HCEC 1CT (cell line): ENCODE results near the gene EIF4EBP3.
A peak's percentile ranks its signal among the peaks of the same experiment; 100 is the strongest.

Source experiments
- DNase-seq: peaks from one replicate; pipeline ENCODE4 v3.0.0-alpha.2; 2017

Gene EIF4EBP3

DNA sequence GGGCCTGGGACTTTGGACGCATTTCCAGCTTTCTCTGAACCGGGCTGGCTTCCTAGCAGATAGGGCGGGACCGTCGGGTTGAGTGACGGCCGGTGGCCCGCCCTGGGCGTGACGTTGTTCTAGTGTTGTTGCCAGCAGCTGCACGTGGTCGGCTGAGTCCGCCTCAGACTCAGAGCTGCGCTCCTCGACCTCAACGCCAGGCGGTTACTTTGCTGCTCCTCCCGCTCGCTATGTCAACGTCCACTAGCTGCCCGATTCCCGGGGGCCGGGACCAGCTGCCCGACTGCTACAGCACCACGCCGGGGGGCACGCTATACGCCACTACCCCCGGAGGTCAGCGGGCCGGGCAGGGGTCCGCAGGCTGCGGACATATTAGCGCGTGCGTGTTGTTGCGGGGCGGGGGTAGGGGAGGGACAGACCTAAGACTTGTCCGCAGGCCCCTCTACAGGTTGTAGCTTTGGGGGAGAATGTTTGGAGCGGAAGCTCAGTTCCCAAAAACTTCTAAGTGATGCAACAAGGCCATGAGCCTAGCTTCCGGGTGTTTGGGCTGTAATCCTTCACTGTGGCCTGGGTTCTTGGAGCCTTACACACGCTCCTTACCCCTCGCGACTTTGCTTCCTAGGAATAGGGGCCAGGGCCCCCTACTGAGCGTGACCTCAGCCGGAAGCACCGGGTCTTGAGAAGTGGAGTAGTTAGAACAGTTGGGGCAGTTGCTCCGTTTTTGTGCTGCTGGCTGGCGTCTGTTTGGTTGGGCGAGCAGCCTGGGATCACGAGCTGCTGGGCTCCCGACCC, at the start of gene EIF4EBP3:
EIF4EBP3 (plus strand) TSS at position 155 of the 792 bp plus-strand sequence; CDS start at position 231, 76 bp downstream.
- peak; percentile 96 for DNase-seq

DNA sequence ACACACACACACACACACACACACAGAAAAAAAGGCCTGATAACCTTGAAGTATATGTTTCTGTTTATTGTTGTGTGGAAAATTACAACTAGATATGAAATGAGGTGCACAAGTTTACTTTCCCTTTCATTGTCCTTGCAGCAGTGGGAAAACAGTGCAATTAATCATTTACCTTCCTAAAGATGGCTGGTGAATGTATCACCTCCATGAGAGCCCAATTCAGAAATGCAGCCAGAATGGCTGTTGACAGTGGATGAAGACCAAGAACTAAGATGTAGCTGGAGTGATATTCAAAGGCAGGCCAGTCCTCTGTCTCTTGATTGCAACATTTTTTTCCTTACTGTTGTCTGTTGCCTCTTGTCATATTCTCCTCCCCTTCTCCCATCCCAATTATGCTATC, 49.6 kb upstream of the EIF4EBP3 start:
- DNase-seq, result no peak

GRCh38 chr5:140498591-140498990, 48.9 kb upstream of the EIF4EBP3 start:
- DNase-seq, result no peak

GRCh38 chr5:140502834-140503233, 44.6 kb upstream of the EIF4EBP3 start:
- DNase-seq, result no peak

GRCh38 chr5:140509898-140510297, 37.6 kb upstream of the EIF4EBP3 start:
- DNase-seq, result no peak

GRCh38 chr5:140513124-140513523, 34.3 kb upstream of the EIF4EBP3 start:
- DNase-seq, result no peak

DNA sequence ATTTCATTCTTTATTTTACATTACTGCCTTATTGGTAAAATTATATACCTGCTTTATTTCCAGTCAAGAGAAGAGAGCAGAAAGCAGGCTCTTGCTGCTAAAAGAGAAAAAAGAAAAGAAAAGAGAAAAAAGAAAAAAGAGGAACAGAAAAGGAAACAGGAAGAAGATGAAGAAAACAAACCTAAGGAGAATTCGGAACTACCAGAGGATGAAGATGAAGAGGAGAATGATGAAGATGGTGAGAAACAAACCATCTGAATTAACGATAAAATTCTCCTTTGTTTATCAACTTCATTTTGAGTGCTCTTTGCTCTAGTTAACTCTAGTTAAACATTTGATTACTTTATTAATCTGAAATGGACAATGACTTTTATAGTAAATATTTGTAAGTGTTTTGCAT, 23.5 kb upstream of the EIF4EBP3 start:
- no peak for DNase-seq

DNA sequence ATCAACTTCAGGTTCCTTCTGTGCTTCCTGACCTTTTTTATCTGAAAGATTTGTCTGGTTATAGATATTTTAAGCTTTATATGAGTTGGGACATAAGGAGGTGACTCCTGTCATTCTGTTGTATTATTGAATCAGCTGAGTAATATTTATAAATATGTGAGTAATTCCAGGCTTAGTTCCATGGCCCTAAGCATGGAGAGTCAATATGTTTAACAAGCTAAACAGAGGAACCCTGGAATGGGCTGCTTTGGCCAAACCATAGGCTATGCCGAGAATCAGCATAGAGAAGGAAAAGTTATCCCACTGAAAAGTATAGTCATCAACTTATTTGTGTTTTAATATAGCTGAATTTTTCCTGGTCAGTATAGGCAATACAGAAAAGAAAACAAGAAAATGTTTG, 7.2 kb upstream of the EIF4EBP3 start:
- DNase-seq, result no peak

GRCh38 chr5:140542972-140543371, 4.5 kb upstream of the EIF4EBP3 start:
- no peak for DNase-seq

DNA sequence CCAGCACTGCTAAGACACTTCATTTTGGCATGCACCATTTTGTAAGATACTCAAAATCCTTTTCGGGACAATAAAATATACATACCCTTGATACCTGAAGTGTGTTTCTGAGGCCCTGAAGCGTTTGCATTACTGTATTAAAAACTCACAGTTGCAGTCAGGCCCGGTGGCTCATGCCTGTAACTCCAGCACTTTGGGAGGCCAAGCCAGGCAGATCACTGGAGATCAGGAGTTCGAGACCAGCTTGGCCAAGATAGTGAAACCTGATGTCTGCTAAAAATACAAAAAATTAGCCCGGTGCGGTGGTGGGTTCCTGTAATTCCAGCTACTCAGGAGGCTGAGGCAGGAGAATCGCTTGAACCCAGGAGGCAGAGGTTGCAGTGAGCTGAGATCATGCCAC, 2.5 kb upstream of the EIF4EBP3 start:
- no peak for DNase-seq

DNA sequence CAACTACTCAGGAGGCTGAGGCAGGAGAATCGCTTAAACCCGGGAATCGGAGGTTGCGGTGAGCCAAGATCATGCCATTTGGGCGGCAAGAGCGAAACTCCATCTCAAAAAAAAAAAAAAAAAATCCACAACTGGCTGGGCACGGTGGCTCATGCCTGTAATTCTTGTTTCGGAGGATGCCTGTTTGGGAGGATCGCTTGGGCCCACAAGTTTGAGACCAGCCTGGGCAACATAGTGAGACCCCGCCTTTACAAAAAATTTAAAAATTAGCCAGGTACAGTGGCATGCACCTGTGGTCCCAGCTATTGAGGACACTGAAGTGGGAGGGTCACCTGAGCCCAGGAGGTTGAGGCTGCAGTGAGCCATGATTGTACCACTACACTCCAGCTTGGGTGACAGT, 1.9 kb upstream of the EIF4EBP3 start:
- DNase-seq, result no peak

GRCh38 chr5:140546851-140547507, 483 bp upstream of the EIF4EBP3 start:
- no peak for DNase-seq

- DNase-seq, result no peak
These were observed 832 bp downstream of the EIF4EBP3 start for GRCh38 chr5:140548300-140548688.

- DNase-seq, result no peak
These were observed 1.3 kb downstream of the EIF4EBP3 start for GRCh38 chr5:140548791-140549190.

DNA sequence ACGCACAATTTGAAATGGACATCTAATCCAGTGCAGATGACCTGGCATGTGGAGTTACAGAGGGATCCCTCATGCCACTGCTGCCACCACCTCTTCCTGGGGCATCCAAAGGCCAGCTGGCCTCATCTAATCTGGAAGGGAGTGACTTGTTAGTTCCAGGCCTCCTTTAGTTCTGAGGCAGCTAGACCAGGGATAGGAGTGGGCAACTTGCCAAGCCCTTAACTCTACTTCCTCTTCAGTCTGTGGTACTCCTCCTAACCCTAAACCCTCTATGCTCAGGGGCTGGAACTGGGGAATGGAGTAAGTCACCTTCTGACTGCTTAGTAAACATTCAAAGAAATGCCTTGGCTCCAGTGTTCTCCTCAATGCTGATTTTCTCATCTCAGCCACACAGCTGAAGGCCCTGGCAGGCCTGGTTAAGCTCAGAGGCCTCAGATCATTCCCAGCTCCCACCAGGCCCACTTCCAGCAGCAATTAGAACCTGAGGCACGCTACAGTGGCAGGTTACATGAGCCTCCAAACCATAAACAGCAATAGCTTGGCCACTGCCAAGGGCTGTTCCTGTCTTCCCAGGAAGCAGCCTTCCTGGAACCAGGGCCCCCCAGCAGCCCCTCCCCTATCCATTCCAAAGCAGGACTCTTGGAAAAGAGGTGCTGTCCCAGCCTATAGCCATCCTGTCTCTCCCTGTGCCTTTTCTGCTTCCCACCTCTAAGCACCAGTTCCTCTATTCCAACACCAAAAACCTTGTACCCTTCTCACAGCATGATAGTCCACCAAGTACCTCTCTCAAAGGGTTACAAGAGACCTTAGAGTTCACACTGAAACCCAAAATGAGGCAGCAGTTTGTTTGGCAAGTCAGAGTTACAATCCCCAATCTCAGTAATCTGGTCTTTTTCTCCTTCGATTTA, 2.0 kb downstream of the EIF4EBP3 start:
- DNase-seq, result peak; percentile 26

GRCh38 chr5:140550147-140551079, 3.0 kb downstream of the EIF4EBP3 start:
- no peak for DNase-seq

DNA sequence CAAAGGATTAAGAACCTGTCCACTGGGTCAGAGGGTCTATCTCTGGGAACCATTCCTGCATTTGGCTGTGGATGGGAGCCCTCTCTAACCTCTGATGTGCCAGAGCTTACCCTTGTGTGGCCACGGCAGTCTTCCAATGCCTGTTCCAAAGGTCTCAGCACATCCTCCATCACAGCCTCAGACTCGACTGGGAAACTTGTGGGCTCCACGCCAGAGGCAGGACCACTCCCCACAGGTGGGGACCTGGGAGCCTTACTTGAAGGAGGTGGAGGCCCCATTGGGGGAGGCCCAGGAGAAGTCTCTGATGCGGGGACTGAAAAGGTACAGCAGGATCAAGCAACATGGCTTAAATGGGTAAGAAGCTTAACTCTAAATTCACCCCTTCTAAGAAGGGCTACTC, 4.4 kb downstream of the EIF4EBP3 start:
- DNase-seq, result no peak

- DNase-seq, result peak; percentile 35
These were observed 6.2 kb downstream of the EIF4EBP3 start for GRCh38 chr5:140553657-140554056.

DNA sequence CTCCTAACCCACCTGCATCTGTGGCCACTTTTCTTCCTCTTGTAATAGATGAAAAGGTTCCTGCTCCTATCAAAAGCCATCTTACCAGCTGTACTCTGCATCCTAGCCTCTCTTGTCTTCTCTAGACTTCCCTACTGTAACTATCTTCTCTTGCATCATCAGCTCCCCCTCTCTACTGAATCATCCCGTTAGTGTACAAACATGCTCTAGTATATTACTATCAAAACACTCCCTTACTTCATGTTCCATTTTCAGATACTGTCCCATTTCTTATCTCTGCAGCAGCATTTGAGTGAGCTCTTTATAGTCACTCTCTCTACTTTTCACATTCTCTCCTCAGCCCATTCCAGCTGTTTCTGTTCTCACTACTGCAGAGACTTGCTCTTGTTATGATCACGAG, 7.0 kb downstream of the EIF4EBP3 start:
- DNase-seq, result peak; percentile 64

DNA sequence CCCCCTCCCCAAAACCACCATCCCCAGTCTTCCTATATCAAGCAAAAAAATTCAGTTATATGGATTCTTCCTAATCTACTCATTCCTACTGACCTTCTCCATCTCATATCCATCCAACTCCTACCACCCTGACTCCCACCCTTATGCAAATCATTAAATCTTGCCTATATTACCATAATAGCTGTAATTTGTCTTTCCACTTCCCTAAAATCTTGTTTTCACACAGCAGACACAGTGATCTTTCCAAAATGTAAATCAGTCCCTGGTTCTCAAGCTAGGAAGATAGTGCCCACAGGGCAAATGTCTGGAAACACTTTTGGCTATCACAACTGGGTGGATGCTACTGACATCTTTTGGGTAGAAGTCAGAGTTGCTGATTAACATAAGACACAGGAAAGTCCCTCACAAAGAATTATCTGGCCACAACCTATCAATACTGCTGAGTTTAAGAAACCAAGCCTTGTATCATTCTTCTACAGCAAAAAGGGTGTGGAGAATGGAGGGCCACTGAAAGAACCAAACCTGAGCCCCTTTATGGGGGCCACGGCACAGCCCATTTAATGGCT, 8.4 kb downstream of the EIF4EBP3 start:
- DNase-seq, result no peak

DNA sequence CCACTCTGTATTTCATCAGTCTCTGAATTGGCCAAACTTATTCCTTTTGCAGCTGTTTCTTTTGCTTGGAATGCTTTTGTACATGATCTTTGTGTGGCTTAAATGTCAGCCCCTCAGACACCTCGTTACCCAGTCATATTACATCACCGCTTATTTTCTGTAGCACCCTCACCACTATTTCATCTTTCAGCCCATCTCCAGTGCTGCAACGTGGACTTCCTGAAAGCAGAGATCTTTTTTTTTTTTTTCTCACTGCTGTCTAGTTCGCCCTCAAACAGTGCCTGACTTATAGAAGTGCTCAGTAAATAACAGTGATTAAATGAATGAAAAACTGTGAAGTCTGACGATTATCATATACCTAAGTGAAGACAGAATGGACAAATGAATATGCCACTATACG, 9.0 kb downstream of the EIF4EBP3 start:
- DNase-seq, result no peak
